ENCODE data around the gene BBLN. TPM values are rescaled to one million over a fixed set of nuclear protein-coding genes. Genes with fewer than 3 reads are reported as not detected.
"Not testable (repeated sequence)": the region's sequence is repeated elsewhere in the genome, so short reads cannot be mapped to it uniquely, and the experiment has no call there.

BBLN gene
- total RNA-seq, 1 experiment from 2014 or later = 74.9 TPM

DNA sequence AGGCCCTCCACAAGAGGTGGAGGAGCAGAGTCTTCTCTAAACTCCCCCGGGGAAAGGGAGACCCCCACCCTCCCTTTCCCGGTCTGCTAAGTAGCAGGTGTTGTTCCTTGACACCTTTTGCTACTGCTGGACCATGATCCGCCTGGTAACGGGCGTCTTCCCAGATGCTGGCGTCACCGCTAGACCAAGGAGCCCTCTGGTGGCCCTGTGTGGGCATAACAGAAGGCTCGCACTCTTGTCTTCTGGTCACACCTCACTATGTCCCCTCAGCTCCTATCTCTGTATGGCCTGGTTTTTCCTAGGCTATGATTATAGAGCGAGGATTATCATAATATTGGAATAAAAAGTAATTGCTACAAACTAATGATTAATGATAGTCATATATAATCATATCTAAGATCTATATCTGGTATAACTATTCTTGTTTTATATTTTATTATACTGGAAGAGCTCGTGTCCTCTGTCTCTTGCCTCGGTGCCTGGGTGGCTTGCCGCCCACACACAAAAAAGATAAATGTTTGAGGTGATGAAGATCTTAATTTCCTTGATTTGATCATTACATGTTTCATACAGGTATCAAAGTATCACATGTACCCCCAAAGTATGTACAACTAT is 30.0 kb upstream of the BBLN start:
- H3T11ph ChIP-seq (ENCODE audit: low read length); H4K91ac ChIP-seq (ENCODE audit: insufficient read length, low read depth, low read length); H2BK120ac ChIP-seq (ENCODE audit: low read depth, low read length, poor library complexity, severe bottlenecking); H3K9ac ChIP-seq (ENCODE audit: extremely low read depth, insufficient read length, low read length); H2BK20ac ChIP-seq (ENCODE audit: low read depth, low read length, poor library complexity, severe bottlenecking); H3K56ac ChIP-seq (ENCODE audit: insufficient read length, low read depth, low read length); H2BK15ac ChIP-seq (ENCODE audit: low read depth, low read length); H4K5ac ChIP-seq (ENCODE audit: insufficient read length, low read depth, low read length); H3K23ac ChIP-seq (ENCODE audit: insufficient read length, low read depth, low read length); H3K4me1 ChIP-seq (ENCODE audit: insufficient read depth, low read length); H3K79me2 ChIP-seq (ENCODE audit: insufficient read depth, low read length); H2AK5ac ChIP-seq (ENCODE audit: insufficient read length, low read length); H2BK12ac ChIP-seq (ENCODE audit: insufficient read length, low read depth, low read length); H3K27ac ChIP-seq (ENCODE audit: insufficient read length, low read depth, low read length); H4K8ac ChIP-seq (replicated peaks; ENCODE audit: insufficient read length, low read depth, low read length); H3K18ac ChIP-seq (ENCODE audit: insufficient read length, low read depth, low read length); H3K27ac Mint-ChIP-seq; H2AFZ ChIP-seq (ENCODE audit: low read length); H2BK5ac ChIP-seq (ENCODE audit: insufficient read length, low read length); H3K14ac ChIP-seq (ENCODE audit: insufficient read depth, low read length); H3K9me3 ChIP-seq (ENCODE audit: control insufficient read depth, low read depth, low read length); H3K4ac ChIP-seq (ENCODE audit: low read depth, low read length); H3K4me2 ChIP-seq (ENCODE audit: insufficient read depth, insufficient read length, low read length); H3K79me1 ChIP-seq (ENCODE audit: insufficient read depth, low read depth, low read length, poor library complexity, severe bottlenecking); H3K27me3 ChIP-seq (ENCODE audit: insufficient read depth, low read length); DNase-seq; H4K20me1 ChIP-seq (ENCODE audit: control insufficient read depth, insufficient read depth, insufficient read length): not testable (repeated sequence)
- TF ChIP-seq, protein P1, sequence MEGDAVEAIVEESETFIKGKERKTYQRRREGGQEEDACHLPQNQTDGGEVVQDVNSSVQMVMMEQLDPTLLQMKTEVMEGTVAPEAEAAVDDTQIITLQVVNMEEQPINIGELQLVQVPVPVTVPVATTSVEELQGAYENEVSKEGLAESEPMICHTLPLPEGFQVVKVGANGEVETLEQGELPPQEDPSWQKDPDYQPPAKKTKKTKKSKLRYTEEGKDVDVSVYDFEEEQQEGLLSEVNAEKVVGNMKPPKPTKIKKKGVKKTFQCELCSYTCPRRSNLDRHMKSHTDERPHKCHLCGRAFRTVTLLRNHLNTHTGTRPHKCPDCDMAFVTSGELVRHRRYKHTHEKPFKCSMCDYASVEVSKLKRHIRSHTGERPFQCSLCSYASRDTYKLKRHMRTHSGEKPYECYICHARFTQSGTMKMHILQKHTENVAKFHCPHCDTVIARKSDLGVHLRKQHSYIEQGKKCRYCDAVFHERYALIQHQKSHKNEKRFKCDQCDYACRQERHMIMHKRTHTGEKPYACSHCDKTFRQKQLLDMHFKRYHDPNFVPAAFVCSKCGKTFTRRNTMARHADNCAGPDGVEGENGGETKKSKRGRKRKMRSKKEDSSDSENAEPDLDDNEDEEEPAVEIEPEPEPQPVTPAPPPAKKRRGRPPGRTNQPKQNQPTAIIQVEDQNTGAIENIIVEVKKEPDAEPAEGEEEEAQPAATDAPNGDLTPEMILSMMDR (conservative IDR thresholded peaks at IDR 0.05) = peak; percentile 62
- Mint-ChIP-seq H3K4me3 (peak overlapping the region in 1 of 2 experiments; percentile 63; a peak in 2 of 5 replicates), H3K36me3 (ENCODE audit: insufficient read depth in 1 of 3, low read depth in 3 of 3) (peaks cover 3 to 12% (median 11%) of the 10 kb centered on the region in 3 experiments; a peak in 4 of 7 replicates), H3K4me1 (peaks cover 11 to 16% of the 10 kb centered on the region in 2 experiments), H3K9me3 (peaks cover 9 to 12% of the 10 kb centered on the region in 2 experiments), H3K27me3 (ENCODE audit: low read depth) (peaks cover 55% of the 10 kb centered on the region)
- no CpG with 5 or more reads among the region's 12 CpGs for WGBS (ENCODE audit: extremely low coverage, insufficient read length, low lambda C conversion rate)
- H3K23me2 ChIP-seq (ENCODE audit: insufficient read length, low read depth, low read length, poor library complexity, severe bottlenecking) = peaks cover 12% of the 10 kb centered on the region

DNA sequence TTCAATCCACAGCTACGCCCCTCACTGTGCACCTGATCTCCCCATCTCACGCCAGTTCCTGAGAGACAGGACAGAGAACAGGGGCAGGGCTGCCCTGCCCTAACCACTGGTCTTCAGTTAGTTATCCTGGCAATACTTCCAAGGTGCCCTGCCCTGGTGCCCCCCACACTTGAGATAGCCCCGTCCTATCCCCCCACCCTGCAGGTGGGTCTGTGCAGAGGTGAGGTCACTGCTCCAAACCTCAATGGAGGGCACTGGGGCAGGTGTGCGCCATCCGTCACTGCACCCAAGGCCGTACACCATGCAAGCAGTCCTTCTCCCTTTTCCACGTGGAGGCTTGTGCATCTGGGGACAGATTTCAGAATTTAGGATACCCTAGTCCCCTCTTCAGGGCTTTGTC is 29.4 kb upstream of the BBLN start:
- not testable (repeated sequence) for H3K14ac ChIP-seq (ENCODE audit: insufficient read depth, low read length); H2BK5ac ChIP-seq (ENCODE audit: insufficient read length, low read length); H2BK20ac ChIP-seq (ENCODE audit: low read depth, low read length, poor library complexity, severe bottlenecking); H4K8ac ChIP-seq (replicated peaks; ENCODE audit: insufficient read length, low read depth, low read length); H2BK15ac ChIP-seq (ENCODE audit: low read depth, low read length); H3K4me2 ChIP-seq (ENCODE audit: insufficient read depth, insufficient read length, low read length); H3K27ac ChIP-seq (ENCODE audit: insufficient read length, low read depth, low read length); H2BK120ac ChIP-seq (ENCODE audit: low read depth, low read length, poor library complexity, severe bottlenecking); H2AK5ac ChIP-seq (ENCODE audit: insufficient read length, low read length); H2BK12ac ChIP-seq (ENCODE audit: insufficient read length, low read depth, low read length); H3K9me3 ChIP-seq (ENCODE audit: control insufficient read depth, low read depth, low read length); H3K4ac ChIP-seq (ENCODE audit: low read depth, low read length); H3K56ac ChIP-seq (ENCODE audit: insufficient read length, low read depth, low read length); H3K9ac ChIP-seq (ENCODE audit: extremely low read depth, insufficient read length, low read length); H3K79me2 ChIP-seq (ENCODE audit: insufficient read depth, low read length); H3K79me1 ChIP-seq (ENCODE audit: insufficient read depth, low read depth, low read length, poor library complexity, severe bottlenecking); H3K27me3 ChIP-seq (ENCODE audit: insufficient read depth, low read length); DNase-seq; H3K27ac Mint-ChIP-seq; H3K18ac ChIP-seq (ENCODE audit: insufficient read length, low read depth, low read length); H4K20me1 ChIP-seq (ENCODE audit: control insufficient read depth, insufficient read depth, insufficient read length); H3K23ac ChIP-seq (ENCODE audit: insufficient read length, low read depth, low read length); H3T11ph ChIP-seq (ENCODE audit: low read length); H3K4me1 ChIP-seq (ENCODE audit: insufficient read depth, low read length); H4K91ac ChIP-seq (ENCODE audit: insufficient read length, low read depth, low read length); H4K5ac ChIP-seq (ENCODE audit: insufficient read length, low read depth, low read length); H2AFZ ChIP-seq (ENCODE audit: low read length)
- WGBS (ENCODE audit: extremely low coverage, insufficient read length, low lambda C conversion rate) = no CpG with 5 or more reads among the region's 7 CpGs
- peaks cover 7 to 12% of the 10 kb centered on the region in 2 experiments for H3K4me1 Mint-ChIP-seq
- peak overlapping the region in 1 of 2 experiments; percentile 42; a peak in 1 of 5 replicates for H3K4me3 Mint-ChIP-seq
- peaks cover 12% of the 10 kb centered on the region for H3K23me2 ChIP-seq (ENCODE audit: insufficient read length, low read depth, low read length, poor library complexity, severe bottlenecking)
- H3K27me3 Mint-ChIP-seq (ENCODE audit: low read depth) = peaks cover 60% of the 10 kb centered on the region
- peaks cover 9 to 12% of the 10 kb centered on the region in 2 experiments for H3K9me3 Mint-ChIP-seq
- H3K36me3 Mint-ChIP-seq (ENCODE audit: insufficient read depth in 1 of 3, low read depth in 3 of 3) = peaks cover 0 to 11% (median 9%) of the 10 kb centered on the region in 3 experiments; a peak in 4 of 7 replicates
